ENCODE results near the gene TMCO6. TPM values are rescaled to one million over a fixed set of nuclear protein-coding genes. Genes with fewer than 3 reads are reported as not detected.

The TMCO6 gene
- total and polyA plus RNA-seq, 2 of the 4 experiments (the other 2 are of a cell fraction) = 6.6 to 10.6 TPM

DNA sequence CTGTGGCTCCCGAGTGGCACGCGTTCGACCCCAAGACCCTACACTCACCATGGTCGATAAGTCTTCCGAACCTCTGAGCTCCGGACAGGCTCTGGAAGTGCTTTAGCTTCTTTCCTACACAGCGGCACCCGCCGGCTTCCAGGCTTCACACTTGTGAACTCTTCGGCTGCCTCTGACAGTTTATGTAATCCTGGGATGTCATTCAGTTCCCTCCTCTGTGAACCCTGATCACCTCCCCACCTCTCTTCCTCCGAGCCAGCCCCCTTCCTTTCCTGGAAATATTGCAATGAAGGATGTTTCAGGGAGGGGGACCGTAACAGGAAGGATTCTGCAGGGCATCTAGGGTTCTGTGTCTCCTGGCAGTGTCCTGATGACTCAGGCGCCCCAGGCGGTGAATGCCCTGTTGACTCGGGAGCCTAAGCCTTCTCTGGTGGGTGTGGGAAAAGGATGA is 6.2 kb upstream of the TMCO6 start, which contains the start of gene CD14:
Gene CD14, minus strand, starts transcription at position 155 of the 451 bp plus-strand sequence. Its CDS starts 104 bp downstream, at position 51.
- Histone ChIP-seq H3K4me2 (ENCODE audit: low read depth, low read length) (peak within 1 kb of the TSS; percentile 71), H2BK120ac (ENCODE audit: low read depth, low read length) (no peak within 1 kb of the TSS), H2BK20ac (ENCODE audit: low read depth, low read length) (no peak within 1 kb of the TSS), H3K36me3 (ENCODE audit: control insufficient read depth, insufficient read depth, low read length) (no peaks in the 10 kb centered on the region), H3K79me1 (ENCODE audit: low read depth in 1 of 2, low read length in 2 of 2) (no peaks in the 10 kb centered on the region), H3K23ac (ENCODE audit: low read depth, low read length) (peak within 1 kb of the TSS; percentile 60), H4K5ac (ENCODE audit: low read depth, low read length) (no peak within 1 kb of the TSS), H2AK5ac (ENCODE audit: low read depth, low read length) (no peak within 1 kb of the TSS), H3K18ac (ENCODE audit: low read depth, low read length) (no peak within 1 kb of the TSS), H3K56ac (ENCODE audit: extremely low read depth, insufficient read depth, low read length) (no peak within 1 kb of the TSS), H2AK9ac (replicated peaks; ENCODE audit: low read depth, low read length, poor library complexity) (peak within 1 kb of the TSS; percentile 58), H2AFZ (replicated peaks; ENCODE audit: low read length, poor library complexity) (peak within 1 kb of the TSS; percentile 95), H3K27ac (ENCODE audit: insufficient read depth, low read length) (no peak within 1 kb of the TSS), H3K4me3 (ENCODE audit: insufficient read depth, low read depth, low read length) (peak within 1 kb of the TSS; percentile 30), H2BK15ac (ENCODE audit: low read depth, low read length) (no peak within 1 kb of the TSS), H3K14ac (replicated peaks; ENCODE audit: low read depth, low read length) (no peak within 1 kb of the TSS; the same call in 1 of the 2 replicates), H4K20me1 (ENCODE audit: insufficient read depth, low read length) (no peaks in the 10 kb centered on the region), H4K8ac (ENCODE audit: low read depth in 2 of 2, low read length in 2 of 2) (no peak within 1 kb of the TSS), H3K4ac (ENCODE audit: low read depth, low read length) (no peak within 1 kb of the TSS), H3K9me3 (ENCODE audit: control insufficient read depth, insufficient read depth, low read length) (no peaks in the 10 kb centered on the region; the same call in 1 of the 2 replicates), H3K9ac (ENCODE audit: low read depth, low read length) (no peak within 1 kb of the TSS), H3K4me1 (ENCODE audit: control insufficient read depth, insufficient read depth, low read length) (peaks cover 5% of the 10 kb centered on the region; the same call in 1 of the 2 replicates), H4K91ac (ENCODE audit: insufficient read depth, low read depth, low read length) (no peak within 1 kb of the TSS), H2BK5ac (ENCODE audit: low read depth, low read length, poor library complexity, severe bottlenecking) (no peak within 1 kb of the TSS), H3K9me1 (ENCODE audit: insufficient read depth, low read length) (no peaks in the 10 kb centered on the region), H3K27me3 (ENCODE audit: control insufficient read depth, insufficient read depth, low read length) (peaks cover 16% of the 10 kb centered on the region)
- DNase-seq (no peak), ATAC-seq (ENCODE audit: low read depth) (peak; percentile 62)
- CTCF ChIA-PET = interaction anchor here (0.5 to 1.0 kb wide), 3 partner anchors 85 to 260 kb away, joined by 3 to 4 read pairs (median 3); partner anchors contain the start of gene EIF4EBP3
- intact Hi-C loops (cut with micrococcal nuclease) = loop anchor here (10.0 kb wide), 1 partner anchor 388 kb away; no protein-coding TSS in a partner anchor
- in situ Hi-C loops (cut with MboI; ENCODE audit: low sequenced_read_pairs) = no loop called here
- no TSS peak for BruUV-seq (replicated peaks)
- POLR2A ChIA-PET (ENCODE audit: unreplicated experiment) = no interaction called here
- dilution Hi-C loops (cut with HindIII; ENCODE audit: low sequenced_read_pairs, unreplicated experiment) = no loop called here
- TF ChIP-seq, protein P1, sequence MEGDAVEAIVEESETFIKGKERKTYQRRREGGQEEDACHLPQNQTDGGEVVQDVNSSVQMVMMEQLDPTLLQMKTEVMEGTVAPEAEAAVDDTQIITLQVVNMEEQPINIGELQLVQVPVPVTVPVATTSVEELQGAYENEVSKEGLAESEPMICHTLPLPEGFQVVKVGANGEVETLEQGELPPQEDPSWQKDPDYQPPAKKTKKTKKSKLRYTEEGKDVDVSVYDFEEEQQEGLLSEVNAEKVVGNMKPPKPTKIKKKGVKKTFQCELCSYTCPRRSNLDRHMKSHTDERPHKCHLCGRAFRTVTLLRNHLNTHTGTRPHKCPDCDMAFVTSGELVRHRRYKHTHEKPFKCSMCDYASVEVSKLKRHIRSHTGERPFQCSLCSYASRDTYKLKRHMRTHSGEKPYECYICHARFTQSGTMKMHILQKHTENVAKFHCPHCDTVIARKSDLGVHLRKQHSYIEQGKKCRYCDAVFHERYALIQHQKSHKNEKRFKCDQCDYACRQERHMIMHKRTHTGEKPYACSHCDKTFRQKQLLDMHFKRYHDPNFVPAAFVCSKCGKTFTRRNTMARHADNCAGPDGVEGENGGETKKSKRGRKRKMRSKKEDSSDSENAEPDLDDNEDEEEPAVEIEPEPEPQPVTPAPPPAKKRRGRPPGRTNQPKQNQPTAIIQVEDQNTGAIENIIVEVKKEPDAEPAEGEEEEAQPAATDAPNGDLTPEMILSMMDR (conservative IDR thresholded peaks at IDR 0.05; ENCODE audit: low read depth, low read length) = 0 out of 2 replicates have a peak, but pooled peaks have one; percentile 3
- no peak for TF ChIP-seq CHD1 (IDR thresholded peaks at IDR 0.05; ENCODE audit: low read depth, low read length)
- no CpG with 5 or more reads among the region's 16 CpGs for WGBS, 2 experiments (ENCODE audit: extremely low coverage in 2 of 2, insufficient read length in 1 of 2)

All from IMR-90 (cell line).